GM18499 (cell line): ENCODE measurements around the gene ZMIZ1.

Source experiments
- ATAC-seq: cut with Tn5 transposase; IDR thresholded peaks from one replicate; pipeline ENCODE4 v1.9.1; 2021; ENCODE audit warnings: moderate number of reproducible peaks; ENCODE audit not compliant: insufficient read depth, unreplicated experiment

ZMIZ1 gene

GRCh38 chr10:79308016-79308415, 239.2 kb downstream of the ZMIZ1 start:
- no peak for ATAC-seq

- no peak for ATAC-seq
Measured at GRCh38 chr10:79308969-79309665, 240.4 kb downstream of the ZMIZ1 start.

GRCh38 chr10:79310200-79310865, 241.6 kb downstream of the ZMIZ1 start:
- ATAC-seq, result no peak

- no peak for ATAC-seq
Measured at GRCh38 chr10:79310911-79311573, 242.3 kb downstream of the ZMIZ1 start.

GRCh38 chr10:79311581-79312407, 243.0 kb downstream of the ZMIZ1 start:
- no peak for ATAC-seq

- ATAC-seq, result no peak
Measured at GRCh38 chr10:79312601-79313187, 243.9 kb downstream of the ZMIZ1 start.

GRCh38 chr10:79313320-79313719, 244.6 kb downstream of the ZMIZ1 start:
- ATAC-seq, result no peak

GRCh38 chr10:79313911-79314439, 245.2 kb downstream of the ZMIZ1 start:
- no peak for ATAC-seq

GRCh38 chr10:79314761-79315601, 246.2 kb downstream of the ZMIZ1 start:
- ATAC-seq, result no peak

GRCh38 chr10:79315602-79315920, 246.8 kb downstream of the ZMIZ1 start:
- ATAC-seq, result no peak

GRCh38 chr10:79316671-79317431, 248.1 kb downstream of the ZMIZ1 start:
- ATAC-seq, result peak; percentile 79

- ATAC-seq, result no peak
Measured at GRCh38 chr10:79318369-79318768, 249.6 kb downstream of the ZMIZ1 start.

GRCh38 chr10:79319115-79319771, 250.5 kb downstream of the ZMIZ1 start:
- ATAC-seq, result no peak

GRCh38 chr10:79320316-79320715, 251.6 kb downstream of the ZMIZ1 start:
- ATAC-seq, result no peak

GRCh38 chr10:79320820-79321493, 252.2 kb downstream of the ZMIZ1 start:
- ATAC-seq, result no peak

GRCh38 chr10:79321494-79321882, 252.7 kb downstream of the ZMIZ1 start:
- no peak for ATAC-seq

- ATAC-seq, result no peak
Measured at GRCh38 chr10:79321951-79322350, 253.2 kb downstream of the ZMIZ1 start.
